Prostate gland (tissue), 2 donors: Measurements from ENCODE around the gene PHAF1.

ENCODE experiments used
- CTCF ChIP-seq, 4 experiments: fragments of 200-600 bp in 2 of 4; fragments of 450-650 bp in 2 of 4; sonication (generic) in 2 of 4; IDR thresholded peaks; 1 replicate in 3 of 4; 2 replicates in 1 of 4; pipeline ENCODE4 v1.5.1; 2016 to 2019; ENCODE audit warnings: antibody characterized with exemption in 4 of 4, mild to moderate bottlenecking in 2 of 4, moderate library complexity in 2 of 4
- POLR2A ChIP-seq: fragments of 450-650 bp; IDR thresholded peaks from one replicate; pipeline ENCODE4 v1.6.1; 2016; ENCODE audit warnings: antibody characterized with exemption, mild to moderate bottlenecking
- POLR2AphosphoS5 ChIP-seq: sonication (generic); formaldehyde crosslinking; IDR thresholded peaks from one replicate; pipeline ENCODE4 v1.6.1; 2017; ENCODE audit warnings: antibody characterized with exemption

- TF ChIP-seq CTCF (IDR thresholded peaks at IDR 0.05) (no peak), POLR2AphosphoS5 (no peak), POLR2A (no peak)
These were observed 63.6 kb downstream of the PHAF1 start for GRCh38 chr16:67173323-67173722.
